Panc1 (cell line): Measurements from ENCODE around the gene IL16. TPM values are rescaled to one million over a fixed set of nuclear protein-coding genes. Genes with fewer than 3 reads are reported as not detected.

Experiments
- ATAC-seq: fragments of 200-7000 bp; cut with Tn5 transposase; 2 replicates; pipeline ENCODE4 v1.9.1; 2020; ENCODE audit warnings: mild to moderate bottlenecking, moderate library complexity
- BruUV-seq: library from RNA; stranded (reverse); fragments of 400-500 nt; replicated peaks from 2 replicates; lab custom pipeline; 2021; lab: Mats Ljungman, UMichigan
- CTCF ChIA-PET: fragments of 300-600 bp; sonication (Branson Sonifier 250); formaldehyde crosslinking; loops from one replicate; lab custom pipeline; 2022; ENCODE audit warnings: antibody characterized with exemption; lab: Charles Lee
- POLR2A ChIA-PET: fragments of 300-600 bp; sonication (Branson Sonifier 250); formaldehyde crosslinking; loops from one replicate; lab custom pipeline; 2022; ENCODE audit warnings: antibody characterized with exemption; lab: Charles Lee
- DNase-seq: peaks from one replicate; pipeline ENCODE4 v3.0.0-alpha.2; 2010; ENCODE audit warnings: low read depth, low spot score
- H3K27ac ChIP-seq: 2 replicates; pipeline ENCODE4 v1.5.1; 2011; ENCODE audit warnings: mild to moderate bottlenecking, low read length, inconsistent platforms
- H3K27me3 ChIP-seq: fragments of 200-500 bp; sonication (Bioruptor generic); 2 replicates; pipeline ENCODE4 v1.6.0; 2014; ENCODE audit warnings: low read length, inconsistent platforms; ENCODE audit not compliant: control insufficient read depth, insufficient read depth
- H3K36me3 ChIP-seq: fragments of 200-500 bp; sonication (Bioruptor generic); 2 replicates; pipeline ENCODE4 v1.5.1; 2014; ENCODE audit warnings: inconsistent platforms, mild to moderate bottlenecking, low read length, moderate library complexity; ENCODE audit not compliant: control insufficient read depth, insufficient read depth
- H3K4me1 ChIP-seq: 2 replicates; pipeline ENCODE4 v1.5.1; 2011; ENCODE audit warnings: inconsistent platforms, mild to moderate bottlenecking, low read length, moderate library complexity; ENCODE audit not compliant: control insufficient read depth, insufficient read depth
- H3K4me3 ChIP-seq, 2 experiments: 2 replicates each; pipeline ENCODE4 v1.5.1; 2011 to 2012; ENCODE audit warnings: low read depth in 2 of 2, low read length in 2 of 2, mild to moderate bottlenecking in 2 of 2, inconsistent platforms in 1 of 2, moderate library complexity in 1 of 2
- H3K9me3 ChIP-seq: fragments of 200-500 bp; sonication (Bioruptor generic); 2 replicates; pipeline ENCODE4 v1.5.1; 2014; ENCODE audit warnings: low read depth, mild to moderate bottlenecking, inconsistent platforms, low read length, moderate library complexity; ENCODE audit not compliant: control insufficient read depth, insufficient read depth
- POLR2AphosphoS5 ChIP-seq: IDR thresholded peaks from 2 replicates; pipeline ENCODE4 v1.6.1; 2012; ENCODE audit warnings: mild to moderate bottlenecking, low read depth, low read length, moderate library complexity
- REST ChIP-seq, 2 experiments: IDR thresholded peaks; 2 replicates each; pipeline ENCODE4 v1.6.1; 2011 to 2012; ENCODE audit warnings: low read depth in 2 of 2, control low read depth in 1 of 2, low read length in 1 of 2, mild to moderate bottlenecking in 1 of 2, moderate library complexity in 1 of 2; ENCODE audit not compliant: insufficient read depth in 1 of 2
- SIN3A ChIP-seq: IDR thresholded peaks from 2 replicates; pipeline ENCODE4 v1.6.1; 2012; ENCODE audit warnings: low read depth, mild to moderate bottlenecking, low read length, moderate library complexity, borderline replicate concordance; ENCODE audit not compliant: insufficient read depth
- TCF7L2 ChIP-seq: IDR thresholded peaks from 2 replicates; pipeline ENCODE4 v1.6.1; 2011; ENCODE audit warnings: mild to moderate bottlenecking, low read depth, low read length, inconsistent platforms
- in situ Hi-C: cut with HindIII; loops from 2 replicates; pipeline ENCODE4 v1.10.0; 2016; ENCODE audit warnings: low sequenced_read_pairs, low pct_unique_long_range_greater_than_20kb
- intact Hi-C: fragments of 100-400 bp; cut with micrococcal nuclease; formaldehyde crosslinking; loops from one replicate; pipeline ENCODE4 v1.10.0; 2022; ENCODE audit not compliant: unreplicated experiment
- total RNA-seq: library from RNA; stranded (reverse); gene quantifications from one replicate; pipeline ENCODE4 v1.2.1, GENCODE V29; 2021; ENCODE audit not compliant: unreplicated experiment
- TF ChIP-seq, protein P1 (sequence below): fragments of 450-650 bp; IDR thresholded peaks from 2 replicates; pipeline ENCODE4 v1.5.1; 2017; ENCODE audit warnings: mild to moderate bottlenecking

IL16 gene
- total RNA-seq, 1 experiment from 2014 or later, result 1.0 TPM

DNA sequence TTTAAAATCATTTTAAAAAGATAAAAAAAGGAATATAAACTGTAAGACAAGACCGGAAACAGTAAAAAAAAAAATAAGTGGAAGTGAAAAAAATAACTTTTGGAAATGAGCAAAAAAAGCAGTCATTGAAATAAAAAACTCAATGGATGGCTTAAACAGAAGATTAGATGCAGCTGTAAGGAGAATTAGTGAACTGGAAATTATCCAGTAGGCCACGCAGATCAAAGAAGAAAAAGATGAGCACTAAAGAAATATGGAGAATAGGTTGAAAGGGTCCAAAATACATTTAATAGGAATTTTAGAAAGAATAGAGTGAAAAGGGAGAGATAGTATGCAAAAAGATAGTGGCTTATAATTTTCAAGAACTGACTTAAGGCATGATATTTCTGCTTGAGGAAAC lies 80.3 kb downstream of the IL16 start:
- TF ChIP-seq SIN3A (no peak), TCF7L2 (no peak), REST (IDR thresholded peaks at IDR 0.05; ENCODE audit: insufficient read depth in 1 of 2, low read depth in 2 of 2, low read length in 1 of 2) (no peak), POLR2AphosphoS5 (no peak)
- TF ChIP-seq, protein P1, sequence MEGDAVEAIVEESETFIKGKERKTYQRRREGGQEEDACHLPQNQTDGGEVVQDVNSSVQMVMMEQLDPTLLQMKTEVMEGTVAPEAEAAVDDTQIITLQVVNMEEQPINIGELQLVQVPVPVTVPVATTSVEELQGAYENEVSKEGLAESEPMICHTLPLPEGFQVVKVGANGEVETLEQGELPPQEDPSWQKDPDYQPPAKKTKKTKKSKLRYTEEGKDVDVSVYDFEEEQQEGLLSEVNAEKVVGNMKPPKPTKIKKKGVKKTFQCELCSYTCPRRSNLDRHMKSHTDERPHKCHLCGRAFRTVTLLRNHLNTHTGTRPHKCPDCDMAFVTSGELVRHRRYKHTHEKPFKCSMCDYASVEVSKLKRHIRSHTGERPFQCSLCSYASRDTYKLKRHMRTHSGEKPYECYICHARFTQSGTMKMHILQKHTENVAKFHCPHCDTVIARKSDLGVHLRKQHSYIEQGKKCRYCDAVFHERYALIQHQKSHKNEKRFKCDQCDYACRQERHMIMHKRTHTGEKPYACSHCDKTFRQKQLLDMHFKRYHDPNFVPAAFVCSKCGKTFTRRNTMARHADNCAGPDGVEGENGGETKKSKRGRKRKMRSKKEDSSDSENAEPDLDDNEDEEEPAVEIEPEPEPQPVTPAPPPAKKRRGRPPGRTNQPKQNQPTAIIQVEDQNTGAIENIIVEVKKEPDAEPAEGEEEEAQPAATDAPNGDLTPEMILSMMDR, result no peak
- Histone ChIP-seq H3K4me1 (no peaks in the 10 kb centered on the region), H3K27me3 (no peaks in the 10 kb centered on the region), H3K27ac (no peak overlapping the region), H3K36me3 (no peaks in the 10 kb centered on the region), H3K4me3 (no peak overlapping the region), H3K9me3 (no peaks in the 10 kb centered on the region)
- in situ Hi-C loops (no loop called here), intact Hi-C loops (no loop called here)
- BruUV-seq, result no TSS peak
- ATAC-seq (no peak), DNase-seq (no peak)
- ChIA-PET CTCF (no interaction called here), POLR2A (no interaction called here)

DNA sequence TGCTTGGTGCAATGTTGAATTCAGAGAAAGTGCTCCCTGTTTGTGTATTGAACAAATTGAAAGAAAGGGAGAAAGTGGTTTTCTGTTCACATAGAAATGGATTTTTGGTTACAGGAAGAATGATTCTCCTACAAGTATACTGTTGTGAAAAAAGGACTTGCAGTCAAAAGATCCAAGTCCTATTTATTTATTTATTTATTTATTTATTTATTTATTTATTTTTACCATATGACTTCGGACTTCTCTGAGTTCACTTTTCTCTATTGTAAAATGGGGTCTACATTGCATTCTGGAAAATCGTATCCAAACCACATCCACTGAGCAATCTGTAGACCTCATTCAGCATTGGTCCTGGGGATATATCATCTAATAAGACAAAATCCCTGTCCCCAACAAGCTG lies 81.2 kb downstream of the IL16 start:
- no peaks in the 10 kb centered on the region for H3K4me1 ChIP-seq
- no TSS peak for BruUV-seq
- ChIA-PET POLR2A (no interaction called here), CTCF (no interaction called here)
- no peak overlapping the region for H3K4me3 ChIP-seq
- H3K36me3 ChIP-seq, result no peaks in the 10 kb centered on the region
- intact Hi-C loops, result no loop called here
- H3K9me3 ChIP-seq, result no peaks in the 10 kb centered on the region
- TF ChIP-seq TCF7L2, result no peak
- TF ChIP-seq REST (IDR thresholded peaks at IDR 0.05; ENCODE audit: insufficient read depth in 1 of 2, low read depth in 2 of 2, low read length in 1 of 2), result no peak
- TF ChIP-seq POLR2AphosphoS5, result no peak
- TF ChIP-seq, protein P1, result no peak
- TF ChIP-seq SIN3A, result no peak
- DNase-seq (no peak), ATAC-seq (no peak)
- no peak overlapping the region for H3K27ac ChIP-seq
- H3K27me3 ChIP-seq, result no peaks in the 10 kb centered on the region
- in situ Hi-C loops, result no loop called here
